Activated CD4-positive, alpha-beta T cell treated with anti-CD3 and anti-CD28 coated beads, Interleukin-2, amount 50 U/mL, for 48 hours (primary cell): ENCODE data around the gene EEF2.
"Not testable (repeated sequence)": the region's sequence is repeated elsewhere in the genome, so short reads cannot be mapped to it uniquely, and the experiment has no call there.

Source experiments
- DNase-seq, 2 experiments: peaks; one replicate each; pipeline ENCODE4 v3.0.0-alpha.2; 2020

The EEF2 gene

GRCh38 chr19:3968556-3969434, 16.5 kb downstream of the EEF2 start:
- DNase-seq, result no peak

DNA sequence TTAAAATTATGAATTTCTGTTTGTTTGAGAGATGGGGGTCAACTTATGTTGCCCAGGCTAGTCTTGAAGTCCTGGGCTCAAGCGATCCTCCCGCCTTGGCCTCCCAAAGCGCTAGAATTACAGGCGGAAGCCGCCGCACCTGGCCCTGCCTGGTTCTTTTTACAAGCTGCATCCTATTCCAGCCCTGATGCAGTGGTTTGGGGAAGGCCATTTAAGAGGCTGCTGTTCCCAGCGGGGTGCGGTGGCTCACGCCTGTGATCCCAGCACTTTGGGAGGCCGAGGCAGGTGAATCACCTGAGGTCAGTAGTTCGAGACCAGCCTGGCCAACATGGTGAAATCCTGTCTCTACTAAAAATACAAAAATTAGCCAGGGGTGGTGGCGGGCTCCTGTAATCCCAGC, 17.3 kb downstream of the EEF2 start:
- DNase-seq, result not testable (repeated sequence)

DNA sequence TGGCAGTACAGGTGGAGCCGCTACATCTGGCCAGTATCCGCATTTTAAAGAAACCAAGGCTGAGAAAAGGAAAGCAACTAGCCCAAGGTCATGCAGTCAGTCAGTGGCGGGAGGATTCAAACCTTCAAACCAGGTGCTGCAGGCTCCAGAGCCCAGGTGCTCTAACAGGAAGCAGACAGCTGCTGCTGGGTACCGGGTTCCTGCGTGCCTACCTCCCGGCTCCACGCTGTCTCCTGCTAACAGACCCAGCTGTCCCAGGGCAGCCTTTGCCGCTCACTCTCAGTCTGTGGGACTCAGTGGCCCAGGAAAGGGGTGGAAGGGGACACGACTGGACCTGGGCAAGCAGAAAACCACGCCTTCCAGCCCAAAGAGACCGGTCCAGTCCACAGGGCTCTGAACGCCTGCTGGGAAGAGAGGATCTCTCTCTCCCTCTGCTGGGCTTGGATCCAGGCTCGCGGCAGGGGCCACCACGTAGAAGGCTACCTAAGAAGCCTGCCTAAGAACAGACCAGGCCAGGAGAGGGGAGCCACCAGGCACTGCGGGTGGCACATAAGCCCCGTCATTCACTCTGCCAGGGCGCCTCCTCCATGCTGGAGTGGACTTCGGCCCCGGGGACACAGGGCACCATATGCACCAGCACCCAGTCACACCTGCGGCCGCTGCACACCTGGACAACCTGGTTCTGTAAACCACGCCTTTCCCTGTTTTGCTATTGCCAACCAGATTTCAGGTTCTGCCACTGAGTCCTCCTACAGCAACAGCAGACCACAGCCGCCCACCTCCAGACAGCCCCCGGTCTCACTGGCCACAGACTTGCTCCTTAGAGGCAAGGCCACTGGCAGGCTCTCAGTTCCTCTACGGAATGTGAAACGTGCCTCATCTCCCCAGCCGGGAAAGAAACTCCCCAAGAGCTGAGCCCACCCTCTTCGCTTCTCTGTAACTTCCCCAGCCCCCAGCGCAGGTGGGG, 18.9 kb downstream of the EEF2 start:
- DNase-seq, result no peak

DNA sequence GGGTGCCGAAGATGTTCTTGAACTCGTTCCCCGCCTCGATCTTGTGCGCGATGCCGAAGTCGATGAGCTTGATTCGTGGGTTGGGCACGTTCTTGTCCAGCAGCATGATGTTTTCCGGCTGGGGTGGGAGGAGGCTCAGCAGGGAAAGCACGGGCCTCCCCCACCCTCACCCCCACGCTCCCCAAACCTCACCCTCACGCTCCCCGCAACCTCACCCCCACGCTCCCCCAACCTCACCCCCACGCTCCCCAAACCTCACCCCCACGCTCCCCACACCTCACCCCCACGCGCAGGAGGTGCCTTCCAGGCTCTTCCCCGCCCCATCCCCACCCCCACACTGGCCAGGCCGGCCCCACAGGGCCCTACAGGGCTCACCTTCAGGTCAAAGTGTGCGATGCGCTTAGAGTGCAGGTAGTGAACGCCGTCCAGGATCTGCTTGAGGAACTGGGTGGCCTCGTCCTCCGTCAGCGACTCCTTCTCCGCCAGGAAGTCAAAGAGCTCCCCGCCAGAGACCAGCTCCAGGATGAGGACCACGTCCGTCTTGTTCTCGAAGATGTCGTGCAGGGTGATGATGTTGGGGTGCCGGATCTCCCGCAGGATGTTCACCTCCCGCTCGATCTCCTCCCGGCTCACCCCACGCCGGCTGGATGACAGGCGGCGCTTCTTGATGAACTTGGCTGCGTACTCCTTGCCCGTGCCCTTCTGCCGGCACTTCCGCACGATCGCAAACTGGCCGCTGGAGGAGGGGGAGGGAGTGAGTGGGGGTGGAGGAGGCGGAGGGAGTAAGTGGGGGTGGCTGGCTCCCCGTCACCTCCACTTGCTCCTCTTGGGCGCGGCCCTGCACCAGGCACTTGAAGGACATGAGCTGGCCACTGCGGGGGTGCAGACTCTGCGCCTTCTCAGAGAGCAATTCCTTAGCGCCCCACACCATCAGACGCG, 20.7 kb downstream of the EEF2 start:
- DNase-seq, result no peak

DNA sequence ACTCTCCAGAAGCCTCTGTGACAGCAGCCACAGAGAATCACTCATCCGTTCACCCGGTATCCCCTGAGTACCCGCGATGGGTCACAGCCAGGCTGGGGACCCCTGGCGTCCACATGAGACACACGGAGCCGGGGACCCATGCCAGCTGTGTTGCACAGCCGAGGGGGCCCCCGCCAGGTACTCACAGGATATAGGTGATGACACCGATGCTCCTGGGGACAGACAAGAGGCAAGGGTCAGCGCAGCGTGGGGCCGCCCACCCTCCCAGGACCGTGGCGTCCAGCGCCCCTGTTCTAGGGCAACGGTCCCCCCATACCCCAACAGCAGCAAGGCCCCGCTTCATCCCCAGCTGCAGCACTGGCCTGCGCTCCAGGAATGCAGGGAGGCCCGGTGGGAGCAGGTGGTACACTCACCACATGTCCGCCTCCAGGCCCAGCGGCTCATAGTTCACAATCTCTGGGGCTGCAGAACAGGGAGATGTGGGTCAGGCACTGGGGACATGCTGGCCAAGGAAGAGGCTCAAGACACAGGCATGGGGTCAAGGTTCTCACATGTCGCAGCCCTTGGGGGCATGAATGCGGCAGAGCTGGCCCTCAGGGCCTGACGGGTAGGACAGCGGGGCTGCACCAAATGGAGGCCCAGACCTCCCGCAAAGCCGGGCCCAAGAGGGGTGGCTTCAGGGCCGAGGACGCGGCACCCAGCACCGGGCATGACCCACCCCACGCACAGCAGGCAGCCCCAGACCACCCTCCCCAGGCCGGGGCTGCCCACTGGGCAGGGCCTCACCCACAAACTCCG, 21.6 kb downstream of the EEF2 start:
- DNase-seq, result no peak

GRCh38 chr19:3961007-3961406, 24.3 kb downstream of the EEF2 start:
- DNase-seq, result no peak

DNA sequence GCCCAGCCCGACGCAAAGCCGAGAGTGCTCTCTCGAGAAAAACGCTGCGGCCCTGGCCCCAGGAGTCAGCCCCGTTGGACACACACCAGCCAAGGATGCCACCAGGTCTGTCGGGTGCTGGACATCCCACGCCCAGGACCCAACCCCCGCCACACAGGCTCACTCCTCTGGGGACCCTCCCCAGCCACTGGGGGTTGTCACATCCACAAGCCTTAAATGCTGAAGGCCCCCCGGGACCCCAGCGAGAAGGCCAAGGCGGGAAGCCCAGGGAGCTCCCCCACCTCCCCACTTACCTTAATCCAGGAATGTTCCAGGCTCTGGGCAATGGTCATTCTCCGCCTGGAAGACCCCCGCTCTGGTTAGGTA, 25.5 kb downstream of the EEF2 start:
- no peak for DNase-seq

- DNase-seq, result no peak
Observed at GRCh38 chr19:3958836-3959765, 26.2 kb downstream of the EEF2 start.

- no peak for DNase-seq
Observed at GRCh38 chr19:3955688-3956087, 29.6 kb downstream of the EEF2 start.

DNA sequence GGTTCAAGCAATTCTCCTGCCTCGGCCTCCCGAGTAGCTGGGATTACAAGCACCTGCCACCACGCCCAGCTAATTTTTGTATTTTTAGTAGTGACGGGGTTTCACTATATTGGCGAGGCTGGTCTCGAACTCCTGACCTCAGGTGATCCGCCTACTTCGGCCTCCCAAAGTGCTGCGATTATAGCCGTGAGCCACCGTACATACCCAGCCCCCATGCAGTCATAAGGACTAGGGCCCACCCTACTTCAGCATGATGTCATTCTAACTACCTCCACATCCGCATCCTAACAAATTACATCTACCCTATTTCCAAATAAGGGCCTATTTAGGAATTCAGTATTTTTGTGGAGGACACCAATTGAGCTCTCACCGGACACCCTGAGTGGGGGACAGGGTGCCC, 30.0 kb downstream of the EEF2 start:
- DNase-seq, result not testable (repeated sequence)

GRCh38 chr19:3954107-3954506, 31.2 kb downstream of the EEF2 start:
- no peak for DNase-seq

- DNase-seq, result not testable (repeated sequence)
Observed at GRCh38 chr19:3952755-3953276, 32.4 kb downstream of the EEF2 start.

DNA sequence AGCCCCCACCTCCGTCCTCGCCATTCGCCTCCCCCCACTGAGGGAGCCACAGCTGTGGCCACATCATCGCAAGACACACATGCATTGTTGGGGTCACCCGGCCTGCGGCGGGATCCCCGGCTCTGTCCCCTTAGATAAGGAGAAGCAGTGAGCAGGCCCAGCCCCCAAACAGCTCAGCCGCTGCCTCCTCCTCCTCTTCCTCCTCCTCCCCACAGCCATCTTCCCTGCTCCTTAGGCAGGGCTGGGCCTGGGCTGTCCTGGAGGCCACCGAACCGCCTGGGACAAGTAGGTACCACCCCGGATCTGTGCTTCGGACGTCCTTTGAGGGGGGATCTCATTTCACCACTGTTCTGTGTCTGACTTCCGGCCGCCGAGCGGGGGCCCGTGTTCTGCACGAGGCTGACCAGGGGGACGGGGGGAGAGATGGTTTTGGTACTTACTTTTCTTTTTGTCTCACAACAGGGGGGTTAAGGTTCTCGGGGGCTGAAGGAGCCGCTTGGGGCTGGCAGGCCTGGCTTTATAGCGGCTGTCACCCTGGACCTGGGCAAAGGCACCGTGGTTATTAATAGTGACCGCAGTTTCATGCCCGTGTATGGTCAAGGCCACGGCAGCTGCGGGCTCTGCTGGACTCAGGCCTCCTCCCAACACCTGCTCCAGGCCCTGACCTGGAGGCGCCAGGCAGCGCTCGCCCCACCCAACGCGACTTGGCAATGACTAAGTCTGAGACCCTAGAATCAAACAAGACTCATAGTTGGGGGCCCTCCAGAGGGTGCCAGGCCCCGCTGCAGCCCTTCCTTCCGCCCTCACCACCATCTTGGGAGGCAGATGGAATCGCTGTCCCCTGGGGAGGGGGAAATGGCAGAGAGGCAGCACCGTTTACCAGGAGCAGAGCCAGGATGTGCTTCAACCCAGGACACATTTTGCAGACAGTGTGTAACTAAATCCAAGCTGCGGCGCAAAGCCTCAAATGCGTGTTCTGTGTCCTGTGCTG, 34.1 kb downstream of the EEF2 start:
- DNase-seq, result no peak

DNA sequence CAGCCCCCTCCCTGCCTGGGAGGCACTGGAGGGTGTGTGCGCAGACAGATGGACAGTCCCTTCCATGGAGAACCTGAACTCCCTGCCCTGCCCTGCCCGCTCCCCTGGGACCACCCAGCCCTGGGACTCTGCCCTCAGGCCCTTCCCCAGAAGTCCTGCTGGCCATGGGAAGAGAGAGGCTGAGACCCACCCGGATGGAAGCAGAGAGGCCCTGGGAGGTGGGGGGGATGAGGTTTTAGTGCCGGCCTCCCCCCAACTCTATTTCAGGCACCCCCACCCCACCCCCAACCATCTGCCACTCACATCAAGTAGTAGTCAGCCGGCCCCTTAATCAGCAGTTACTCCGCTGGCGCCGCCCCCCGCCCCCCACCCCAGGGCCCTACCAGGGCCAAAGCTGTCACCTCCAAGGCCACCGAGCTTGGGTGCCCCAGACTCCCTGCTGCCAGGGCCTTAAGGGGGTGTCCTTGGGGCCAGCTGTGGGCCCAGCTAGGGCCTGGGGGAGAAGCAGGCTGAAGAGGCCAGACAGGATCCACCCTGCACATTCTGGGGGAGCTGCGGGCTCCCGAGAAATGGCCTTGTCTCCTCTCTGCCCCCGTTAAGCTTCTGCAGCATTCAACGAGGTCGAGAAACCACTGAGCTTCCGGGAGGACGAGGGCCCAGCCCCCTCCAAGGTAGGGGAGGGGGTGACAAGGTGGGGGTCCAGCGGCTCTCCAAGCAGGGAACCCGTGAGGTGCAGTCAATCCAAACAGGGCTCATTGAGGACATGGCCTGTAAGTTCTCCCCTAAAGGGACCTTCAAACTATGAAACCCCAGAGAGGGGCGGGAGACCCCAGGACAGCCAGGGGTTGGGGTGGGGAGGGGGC, 35.0 kb downstream of the EEF2 start:
- no peak for DNase-seq

GRCh38 chr19:3949294-3949693, 36.0 kb downstream of the EEF2 start:
- DNase-seq, result no peak

DNA sequence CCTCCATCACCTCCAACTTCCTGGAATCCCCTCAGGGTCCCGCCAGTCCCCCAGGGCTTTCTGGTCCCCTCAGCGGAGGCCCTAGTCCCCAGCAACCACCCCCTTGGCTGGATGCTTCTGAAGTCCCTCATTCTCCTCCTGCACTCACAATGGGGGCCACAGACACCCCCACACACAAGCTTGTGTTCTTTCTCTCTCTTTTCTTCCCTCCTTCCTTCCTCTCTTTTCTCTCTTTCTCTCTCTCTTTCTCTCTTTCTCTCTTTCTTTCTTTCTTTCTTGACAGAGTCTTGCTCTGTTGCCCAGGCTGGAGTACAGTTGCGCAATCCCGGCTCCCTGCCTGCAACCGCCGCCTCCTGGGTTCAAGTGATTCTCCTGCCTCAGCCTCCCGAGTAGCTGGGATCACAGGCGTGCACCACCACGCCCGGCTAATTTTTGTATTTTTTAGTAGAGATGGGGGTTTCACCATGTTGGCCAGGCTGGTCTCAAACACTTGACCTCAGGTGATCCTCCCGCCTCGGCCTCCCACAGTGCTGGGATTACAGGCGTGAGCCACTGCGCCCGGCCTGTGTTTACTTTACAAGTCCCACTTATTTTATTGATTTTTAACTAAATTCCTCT, 37.8 kb downstream of the EEF2 start:
- DNase-seq, result not testable (repeated sequence)

- DNase-seq, result no peak
Observed at GRCh38 chr19:3945838-3946237, 39.4 kb downstream of the EEF2 start.
